GM12878 (cell line): ENCODE results near the gene RABL2B. TPM values are rescaled to one million over a fixed set of nuclear protein-coding genes. Genes with fewer than 3 reads are reported as not detected.

Experiments
- CBFB ChIP-seq: IDR thresholded peaks from 2 replicates; pipeline ENCODE4 v1.6.1; 2016; ENCODE audit warnings: antibody characterized with exemption, low read depth
- EZH2 ChIP-seq: IDR thresholded peaks from 2 replicates; pipeline ENCODE4 v1.6.1; 2012; ENCODE audit warnings: low read depth, mild to moderate bottlenecking, control low read depth, inconsistent platforms, low read length, borderline replicate concordance; ENCODE audit not compliant: control insufficient read depth
- NR2C2 ChIP-seq: IDR thresholded peaks from 2 replicates; pipeline ENCODE4 v1.6.1; 2011; ENCODE audit warnings: borderline replicate concordance, low read depth; ENCODE audit not compliant: control insufficient read depth, insufficient read length
- NR2F1 ChIP-seq: fragments of 450-650 bp; conservative IDR thresholded peaks from 2 replicates; pipeline ENCODE4 v1.6.1; 2017; ENCODE audit warnings: mild to moderate bottlenecking
- POLR2AphosphoS5 ChIP-seq: IDR thresholded peaks from 2 replicates; pipeline ENCODE4 v1.6.1; 2011; ENCODE audit warnings: mild to moderate bottlenecking, low read length, inconsistent platforms
- SMARCA5 ChIP-seq: fragments of 450-650 bp; IDR thresholded peaks from 2 replicates; pipeline ENCODE4 v1.6.1; 2017; ENCODE audit warnings: mild to moderate bottlenecking
- SMC3 ChIP-seq: IDR thresholded peaks from 2 replicates; pipeline ENCODE4 v1.6.1; 2011; ENCODE audit warnings: low read length, improper control_type of control experiment, borderline replicate concordance
- ZBTB40 ChIP-seq: fragments of 450-650 bp; IDR thresholded peaks from 2 replicates; pipeline ENCODE4 v1.6.1; 2016; ENCODE audit warnings: mild to moderate bottlenecking, moderate library complexity, borderline replicate concordance
- ZNF217 ChIP-seq: fragments of 450-650 bp; IDR thresholded peaks from 2 replicates; pipeline ENCODE4 v1.6.1; 2017; ENCODE audit warnings: antibody characterized with exemption, mild to moderate bottlenecking
- polyA plus RNA-seq, 11 experiments: library from polyadenylated mRNA; depleted of rRNA in 4 of 11; unstranded in 6 of 11; stranded (reverse) in 5 of 11; fragments of >200 nt; fragmentation: Nextera tagmentation in 4 of 11; fragmentation: Illumina TruSeq in 1 of 11; extraction: Ambion mirVana in 4 of 11; extraction: Trizol in 1 of 11; gene quantifications; 1 replicate in 1 of 11; 2 replicates in 10 of 11; pipeline versions ENCODE4 v1.2.1 to v1.2.3, GENCODE V29; 2011 to 2016; ENCODE audit warnings: inconsistent platforms in 2 of 11, missing spikeins in 2 of 11, low read depth in 1 of 11
- total RNA-seq, 4 experiments: library from RNA; depleted of rRNA in 3 of 4; stranded (reverse); fragments of >200 nt in 3 of 4; fragmentation: Illumina TruSeq in 1 of 4; extraction: Trizol in 1 of 4; gene quantifications; 2 replicates each; pipeline versions ENCODE4 v1.2.1 to v1.2.3, GENCODE V29; 2013 to 2021
- TF ChIP-seq, protein P1 (sequence below): fragments of 450-650 bp; IDR thresholded peaks from 2 replicates; pipeline ENCODE4 v1.6.1; 2018; ENCODE audit warnings: mild to moderate bottlenecking, low read depth, moderate library complexity; ENCODE audit not compliant: partially characterized antibody
- TF ChIP-seq, protein P2 (sequence below): IDR thresholded peaks from 2 replicates; pipeline ENCODE4 v1.6.1; 2011; ENCODE audit warnings: low read depth, low read length, improper control_type of control experiment, borderline replicate concordance

Gene RABL2B
- total and polyA plus RNA-seq, 10 of the 15 experiments (the other 5 are each of a cell fraction or from before 2014, with no cell fraction given): 3.1 to 27.4 (median 14.4) TPM

- TF ChIP-seq, protein P1, sequence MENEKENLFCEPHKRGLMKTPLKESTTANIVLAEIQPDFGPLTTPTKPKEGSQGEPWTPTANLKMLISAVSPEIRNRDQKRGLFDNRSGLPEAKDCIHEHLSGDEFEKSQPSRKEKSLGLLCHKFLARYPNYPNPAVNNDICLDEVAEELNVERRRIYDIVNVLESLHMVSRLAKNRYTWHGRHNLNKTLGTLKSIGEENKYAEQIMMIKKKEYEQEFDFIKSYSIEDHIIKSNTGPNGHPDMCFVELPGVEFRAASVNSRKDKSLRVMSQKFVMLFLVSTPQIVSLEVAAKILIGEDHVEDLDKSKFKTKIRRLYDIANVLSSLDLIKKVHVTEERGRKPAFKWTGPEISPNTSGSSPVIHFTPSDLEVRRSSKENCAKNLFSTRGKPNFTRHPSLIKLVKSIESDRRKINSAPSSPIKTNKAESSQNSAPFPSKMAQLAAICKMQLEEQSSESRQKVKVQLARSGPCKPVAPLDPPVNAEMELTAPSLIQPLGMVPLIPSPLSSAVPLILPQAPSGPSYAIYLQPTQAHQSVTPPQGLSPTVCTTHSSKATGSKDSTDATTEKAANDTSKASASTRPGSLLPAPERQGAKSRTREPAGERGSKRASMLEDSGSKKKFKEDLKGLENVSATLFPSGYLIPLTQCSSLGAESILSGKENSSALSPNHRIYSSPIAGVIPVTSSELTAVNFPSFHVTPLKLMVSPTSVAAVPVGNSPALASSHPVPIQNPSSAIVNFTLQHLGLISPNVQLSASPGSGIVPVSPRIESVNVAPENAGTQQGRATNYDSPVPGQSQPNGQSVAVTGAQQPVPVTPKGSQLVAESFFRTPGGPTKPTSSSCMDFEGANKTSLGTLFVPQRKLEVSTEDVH: no peak
- TF ChIP-seq NR2C2: no peak
- no peak for TF ChIP-seq ZNF217
- TF ChIP-seq POLR2AphosphoS5: no peak
- no peak for TF ChIP-seq ZBTB40
- TF ChIP-seq EZH2: no peak
- no peak for TF ChIP-seq SMARCA5
- no peak for TF ChIP-seq NR2F1
- TF ChIP-seq SMC3: no peak
- no peak for TF ChIP-seq CBFB
- TF ChIP-seq, protein P2, sequence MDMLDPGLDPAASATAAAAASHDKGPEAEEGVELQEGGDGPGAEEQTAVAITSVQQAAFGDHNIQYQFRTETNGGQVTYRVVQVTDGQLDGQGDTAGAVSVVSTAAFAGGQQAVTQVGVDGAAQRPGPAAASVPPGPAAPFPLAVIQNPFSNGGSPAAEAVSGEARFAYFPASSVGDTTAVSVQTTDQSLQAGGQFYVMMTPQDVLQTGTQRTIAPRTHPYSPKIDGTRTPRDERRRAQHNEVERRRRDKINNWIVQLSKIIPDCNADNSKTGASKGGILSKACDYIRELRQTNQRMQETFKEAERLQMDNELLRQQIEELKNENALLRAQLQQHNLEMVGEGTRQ: no peak
Measured at GRCh38 chr22:50725597-50725996, 57.8 kb downstream of the RABL2B start (continued).
